Measurements from ENCODE around the gene CAMK1D. TPM values are rescaled to one million over a fixed set of nuclear protein-coding genes. Genes with fewer than 3 reads are reported as not detected.

CAMK1D gene
- total RNA-seq, 2 experiments from 2014 or later: 19.0 to 25.6 TPM

DNA sequence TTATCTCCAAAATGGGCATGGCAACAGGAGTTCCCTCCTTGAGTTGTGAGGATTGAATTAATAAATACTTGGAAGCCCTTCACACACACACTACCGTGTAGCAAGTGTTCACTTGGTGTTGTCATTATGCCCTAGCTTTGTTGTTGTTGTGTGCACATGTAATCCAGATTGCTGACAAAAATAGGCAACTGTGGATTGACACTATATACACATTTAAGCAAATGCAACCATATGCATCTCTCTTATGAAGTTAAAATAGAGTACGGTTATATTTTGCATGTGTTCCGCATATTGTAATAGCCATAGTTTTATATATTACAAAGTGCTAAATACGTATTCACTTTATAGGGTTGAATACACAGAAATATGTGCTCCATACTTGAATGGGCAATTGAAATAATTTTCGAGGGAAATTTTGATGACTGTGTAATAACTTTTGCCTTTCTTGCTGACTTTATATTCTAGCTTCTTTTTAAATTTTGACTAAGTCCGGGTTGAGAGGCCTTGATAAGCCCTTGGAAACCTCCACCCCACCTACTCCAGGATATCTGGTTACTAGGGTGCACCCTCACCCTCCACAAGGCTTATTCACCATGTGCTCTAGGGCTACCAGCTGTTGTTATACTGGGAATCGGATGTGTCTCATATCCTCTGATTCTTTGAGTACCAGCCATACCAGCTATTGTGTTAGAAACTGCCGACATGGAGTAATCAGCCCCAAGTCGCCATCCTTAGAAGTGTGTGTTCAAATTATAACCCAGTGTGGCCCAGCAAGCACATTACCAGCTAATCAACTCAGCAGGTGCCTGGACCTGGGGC is 265.0 kb downstream of the CAMK1D start:
- no peak for DNase-seq (ENCODE audit: low spot score)
- H3K4me1 ChIP-seq (ENCODE audit: insufficient read depth, low read length, poor library complexity, severe bottlenecking): no peaks in the 10 kb centered on the region
- H3K36me3 ChIP-seq (ENCODE audit: insufficient read depth, low read length): no peaks in the 10 kb centered on the region
- no peak overlapping the region for H3K27ac ChIP-seq (ENCODE audit: low read depth, low read length, poor library complexity, severe bottlenecking)
- H4K20me1 ChIP-seq (ENCODE audit: insufficient read depth, low read length): no peaks in the 10 kb centered on the region
- intact Hi-C loops (cut with micrococcal nuclease; ENCODE audit: unreplicated experiment): no loop called here
- H3K9me3 ChIP-seq (ENCODE audit: low read length): no peaks in the 10 kb centered on the region
- H3K9me2 ChIP-seq (ENCODE audit: insufficient read depth, low read length): no peaks in the 10 kb centered on the region
- TF ChIP-seq, protein P1, sequence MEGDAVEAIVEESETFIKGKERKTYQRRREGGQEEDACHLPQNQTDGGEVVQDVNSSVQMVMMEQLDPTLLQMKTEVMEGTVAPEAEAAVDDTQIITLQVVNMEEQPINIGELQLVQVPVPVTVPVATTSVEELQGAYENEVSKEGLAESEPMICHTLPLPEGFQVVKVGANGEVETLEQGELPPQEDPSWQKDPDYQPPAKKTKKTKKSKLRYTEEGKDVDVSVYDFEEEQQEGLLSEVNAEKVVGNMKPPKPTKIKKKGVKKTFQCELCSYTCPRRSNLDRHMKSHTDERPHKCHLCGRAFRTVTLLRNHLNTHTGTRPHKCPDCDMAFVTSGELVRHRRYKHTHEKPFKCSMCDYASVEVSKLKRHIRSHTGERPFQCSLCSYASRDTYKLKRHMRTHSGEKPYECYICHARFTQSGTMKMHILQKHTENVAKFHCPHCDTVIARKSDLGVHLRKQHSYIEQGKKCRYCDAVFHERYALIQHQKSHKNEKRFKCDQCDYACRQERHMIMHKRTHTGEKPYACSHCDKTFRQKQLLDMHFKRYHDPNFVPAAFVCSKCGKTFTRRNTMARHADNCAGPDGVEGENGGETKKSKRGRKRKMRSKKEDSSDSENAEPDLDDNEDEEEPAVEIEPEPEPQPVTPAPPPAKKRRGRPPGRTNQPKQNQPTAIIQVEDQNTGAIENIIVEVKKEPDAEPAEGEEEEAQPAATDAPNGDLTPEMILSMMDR (conservative IDR thresholded peaks at IDR 0.05; ENCODE audit: low read length): no peak
- no peak for TF ChIP-seq EZH2phosphoT487 (IDR thresholded peaks at IDR 0.05; ENCODE audit: borderline replicate concordance, low read depth, low read length)
- CTCF ChIA-PET (ENCODE audit: unreplicated experiment): no interaction called here
- no peaks in the 10 kb centered on the region for H3K79me2 ChIP-seq (ENCODE audit: insufficient read depth, low read depth, low read length)
- BruUV-seq (replicated peaks): no TSS peak
- POLR2A ChIA-PET: interaction anchor here (0.6 kb wide), 1 partner anchor 129 kb away, joined by 5 read pairs; no protein-coding TSS in a partner anchor
- H3K4me3 ChIP-seq (ENCODE audit: low read depth, low read length, poor library complexity, severe bottlenecking): no peak overlapping the region
- H3K4me2 ChIP-seq (ENCODE audit: low read length): no peak overlapping the region
- H2AFZ ChIP-seq (ENCODE audit: low read length): no peak overlapping the region

DNA sequence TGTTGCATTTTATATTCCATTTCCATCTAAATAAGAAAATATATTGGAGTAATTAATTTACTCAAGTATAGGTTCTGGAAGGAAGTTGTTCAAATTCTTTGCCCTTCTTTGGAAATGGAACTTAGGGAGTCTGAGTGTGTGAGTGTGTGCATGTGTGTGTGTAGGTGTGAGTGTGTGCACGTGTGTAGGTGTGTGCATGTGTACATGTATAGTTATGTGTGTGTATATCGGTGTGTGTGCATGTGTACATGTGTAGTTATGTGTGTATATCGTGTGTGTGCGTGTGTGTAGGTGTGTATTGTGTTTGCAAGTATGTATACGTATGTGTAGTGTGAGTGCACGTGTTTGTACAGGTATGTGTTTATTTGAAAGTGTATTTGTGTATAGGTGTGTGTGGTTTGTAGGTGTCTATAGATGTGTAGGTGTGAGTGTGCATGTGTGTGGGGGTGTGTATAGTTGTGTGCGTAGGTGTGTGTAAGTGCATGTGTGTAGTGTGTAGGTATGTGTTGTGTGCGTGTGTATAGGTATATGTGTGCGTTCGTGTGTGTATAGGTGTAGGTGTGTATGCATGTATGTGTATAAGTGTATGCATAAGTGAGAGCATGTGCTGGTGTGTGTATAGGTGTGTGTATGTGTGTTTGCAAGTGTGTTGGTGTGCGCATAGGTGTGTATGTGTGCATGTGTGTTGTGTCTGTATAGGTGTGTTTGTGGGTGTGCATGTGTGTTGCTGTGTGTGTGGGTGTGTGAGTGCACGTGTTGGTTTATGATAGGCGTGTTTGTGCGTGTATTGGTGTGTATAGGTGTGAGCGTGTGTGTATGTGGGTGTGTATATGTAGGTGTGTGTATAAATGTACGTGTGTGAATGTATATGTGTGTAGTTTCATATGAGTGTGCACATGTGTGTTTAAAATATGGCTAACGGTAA is 266.2 kb downstream of the CAMK1D start:
- no TSS peak for BruUV-seq (replicated peaks)
- H3K27ac ChIP-seq (ENCODE audit: low read depth, low read length, poor library complexity, severe bottlenecking): no peak overlapping the region
- no peak overlapping the region for H3K4me3 ChIP-seq (ENCODE audit: low read depth, low read length, poor library complexity, severe bottlenecking)
- no peaks in the 10 kb centered on the region for H3K9me3 ChIP-seq (ENCODE audit: low read length)
- ChIA-PET CTCF (ENCODE audit: unreplicated experiment) (no interaction called here), POLR2A (interaction anchor here (0.6 kb wide), 1 partner anchor 272 kb away, joined by 3 read pairs; no protein-coding TSS in a partner anchor)
- H4K20me1 ChIP-seq (ENCODE audit: insufficient read depth, low read length): no peaks in the 10 kb centered on the region
- no peak for DNase-seq (ENCODE audit: low spot score)
- no peaks in the 10 kb centered on the region for H3K9me2 ChIP-seq (ENCODE audit: insufficient read depth, low read length)
- no peaks in the 10 kb centered on the region for H3K79me2 ChIP-seq (ENCODE audit: insufficient read depth, low read depth, low read length)
- no peaks in the 10 kb centered on the region for H3K4me1 ChIP-seq (ENCODE audit: insufficient read depth, low read length, poor library complexity, severe bottlenecking)
- H2AFZ ChIP-seq (ENCODE audit: low read length): no peak overlapping the region
- TF ChIP-seq EZH2phosphoT487 (IDR thresholded peaks at IDR 0.05; ENCODE audit: borderline replicate concordance, low read depth, low read length): no peak
- TF ChIP-seq, protein P1 (conservative IDR thresholded peaks at IDR 0.05; ENCODE audit: low read length): no peak
- no peaks in the 10 kb centered on the region for H3K36me3 ChIP-seq (ENCODE audit: insufficient read depth, low read length)
- no peak overlapping the region for H3K4me2 ChIP-seq (ENCODE audit: low read length)
- intact Hi-C loops (cut with micrococcal nuclease; ENCODE audit: unreplicated experiment): no loop called here

All from OCI-LY7 (cell line).